ENCODE measurements around the gene NCOA7.

- TF ChIP-seq CTCF (IDR thresholded peaks at IDR 0.05) (no peak), POLR2A (IDR thresholded peaks at IDR 0.05) (no peak)
These were observed 152.1 kb downstream of the NCOA7 start for GRCh38 chr6:125942672-125943527.

Measured in thyroid gland (tissue), 4 donors.